ENCODE measurements around the gene ZNF436. TPM values are rescaled to one million over a fixed set of nuclear protein-coding genes. Genes with fewer than 3 reads are reported as not detected.

Gene ZNF436
- total and polyA plus RNA-seq, 7 donors, result 4.2 to 41.3 (median 14.5) TPM

DNA sequence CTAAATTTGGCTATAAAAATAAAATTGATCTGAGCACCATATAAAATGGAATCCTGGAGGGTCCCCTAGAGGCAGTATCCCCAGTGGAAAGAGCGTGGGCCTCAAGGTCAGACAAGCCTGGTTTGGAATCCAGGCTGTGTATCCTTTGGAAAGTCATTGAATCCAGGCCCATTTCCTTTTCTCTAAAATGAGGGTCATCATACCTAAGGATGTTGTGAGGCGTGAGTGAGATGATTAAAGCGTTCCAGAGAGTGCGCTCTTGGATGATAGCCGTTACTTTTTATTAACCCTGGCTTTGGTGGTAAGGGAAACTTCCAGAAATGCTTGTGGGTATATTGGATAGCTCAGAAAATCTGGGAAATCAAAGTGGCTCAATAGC, 683 bp upstream of the ZNF436 start:
- Histone ChIP-seq H3K9me3 (no peaks in the 10 kb centered on the region), H3K36me3 (peaks cover 0 to 16% (median 3%) of the 10 kb centered on the region in 4 donors), H3K27me3 (no peaks in the 10 kb centered on the region), H3K27ac (peak overlapping the region; percentile 97 to 99 (median 98)), H3K4me3 (peak overlapping the region; percentile 72 to 91 (median 82)), H3K4me1 (peaks cover 0 to 53% (median 43%) of the 10 kb centered on the region in 4 donors)
- 53 to 71% methylated on average over 5 of the region's 5 CpGs for WGBS, 2 donors
- TF ChIP-seq POLR2A (IDR thresholded peaks at IDR 0.05) (no peak), POLR2AphosphoS5 (IDR thresholded peaks at IDR 0.05) (peak in 1 of 4 donors; percentile 13), EP300 (IDR thresholded peaks at IDR 0.05) (no peak)
- TF ChIP-seq, protein P1, sequence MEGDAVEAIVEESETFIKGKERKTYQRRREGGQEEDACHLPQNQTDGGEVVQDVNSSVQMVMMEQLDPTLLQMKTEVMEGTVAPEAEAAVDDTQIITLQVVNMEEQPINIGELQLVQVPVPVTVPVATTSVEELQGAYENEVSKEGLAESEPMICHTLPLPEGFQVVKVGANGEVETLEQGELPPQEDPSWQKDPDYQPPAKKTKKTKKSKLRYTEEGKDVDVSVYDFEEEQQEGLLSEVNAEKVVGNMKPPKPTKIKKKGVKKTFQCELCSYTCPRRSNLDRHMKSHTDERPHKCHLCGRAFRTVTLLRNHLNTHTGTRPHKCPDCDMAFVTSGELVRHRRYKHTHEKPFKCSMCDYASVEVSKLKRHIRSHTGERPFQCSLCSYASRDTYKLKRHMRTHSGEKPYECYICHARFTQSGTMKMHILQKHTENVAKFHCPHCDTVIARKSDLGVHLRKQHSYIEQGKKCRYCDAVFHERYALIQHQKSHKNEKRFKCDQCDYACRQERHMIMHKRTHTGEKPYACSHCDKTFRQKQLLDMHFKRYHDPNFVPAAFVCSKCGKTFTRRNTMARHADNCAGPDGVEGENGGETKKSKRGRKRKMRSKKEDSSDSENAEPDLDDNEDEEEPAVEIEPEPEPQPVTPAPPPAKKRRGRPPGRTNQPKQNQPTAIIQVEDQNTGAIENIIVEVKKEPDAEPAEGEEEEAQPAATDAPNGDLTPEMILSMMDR (IDR thresholded peaks at IDR 0.05), result no peak
- intact Hi-C loops (cut with DNase I), result no loop called here
- DNase-seq, result no peak

GRCh38 chr1:23368562-23369334, 888 bp downstream of the ZNF436 start:
- peak; percentile 96 for DNase-seq
- H3K27me3 ChIP-seq, result no peaks in the 10 kb centered on the region
- WGBS, 2 donors, result 0% methylated on average over 61 of the region's 61 CpGs
- intact Hi-C loops (cut with DNase I), result loop anchor here (1.0 to 2.0 kb wide), 3 partner anchors 24 to 194 kb away; partner anchors contain the start of gene HNRNPR
- TF ChIP-seq POLR2A (IDR thresholded peaks at IDR 0.05) (peak; percentile 94 to 95), POLR2AphosphoS5 (IDR thresholded peaks at IDR 0.05) (peak; percentile 94 to 98 (median 96)), EP300 (IDR thresholded peaks at IDR 0.05) (peak in 1 of 4 donors; percentile 32)
- TF ChIP-seq, protein P1 (IDR thresholded peaks at IDR 0.05), result peak in 1 of 4 experiments; percentile 11
- H3K36me3 ChIP-seq, result peaks cover 0 to 31% (median 8%) of the 10 kb centered on the region in 4 donors
- peaks cover 0 to 53% (median 43%) of the 10 kb centered on the region in 4 donors for H3K4me1 ChIP-seq
- H3K27ac ChIP-seq, result peak overlapping the region; percentile 97 to 99 (median 98)
- peak overlapping the region; percentile 72 to 91 (median 82) for H3K4me3 ChIP-seq
- peaks cover 0 to 3% (median under 1%) of the 10 kb centered on the region in 4 donors for H3K9me3 ChIP-seq

GRCh38 chr1:23367791-23368561, 1.7 kb downstream of the ZNF436 start:
- Histone ChIP-seq H3K4me1 (peaks cover 0 to 53% (median 43%) of the 10 kb centered on the region in 4 donors), H3K9me3 (peaks cover 3 to 10% (median 6%) of the 10 kb centered on the region in 4 donors), H3K36me3 (peaks cover 6 to 38% (median 15%) of the 10 kb centered on the region in 4 donors), H3K27ac (peak overlapping the region; percentile 97 to 99 (median 98)), H3K4me3 (peak overlapping the region; percentile 72 to 91 (median 82)), H3K27me3 (no peaks in the 10 kb centered on the region)
- intact Hi-C loops (cut with DNase I), result loop anchor here (1.0 to 2.0 kb wide), 3 partner anchors 24 to 195 kb away; partner anchors contain the start of gene HNRNPR
- TF ChIP-seq, protein P1 (IDR thresholded peaks at IDR 0.05), result no peak
- TF ChIP-seq EP300 (IDR thresholded peaks at IDR 0.05) (no peak), POLR2A (IDR thresholded peaks at IDR 0.05) (peak; percentile 44 to 68), POLR2AphosphoS5 (IDR thresholded peaks at IDR 0.05) (peak; percentile 79 to 92 (median 90))
- 1 to 3% methylated on average over 41 of the region's 41 CpGs for WGBS, 2 donors
- DNase-seq, result peak; percentile 99

GRCh38 chr1:23367451-23367790, 2.2 kb downstream of the ZNF436 start:
- DNase-seq, result no peak
- TF ChIP-seq, protein P1 (IDR thresholded peaks at IDR 0.05), result no peak
- TF ChIP-seq POLR2A (IDR thresholded peaks at IDR 0.05) (no peak), EP300 (IDR thresholded peaks at IDR 0.05) (no peak), POLR2AphosphoS5 (IDR thresholded peaks at IDR 0.05) (no peak)
- 25 to 60% methylated on average over 9 of the region's 9 CpGs for WGBS, 2 donors
- Histone ChIP-seq H3K4me1 (peaks cover 0 to 49% (median 42%) of the 10 kb centered on the region in 4 donors), H3K9me3 (peaks cover 9 to 15% (median 11%) of the 10 kb centered on the region in 4 donors), H3K27ac (peak overlapping the region; percentile 97 to 99 (median 98)), H3K4me3 (peak overlapping the region; percentile 72 to 91 (median 82)), H3K27me3 (no peaks in the 10 kb centered on the region), H3K36me3 (peaks cover 12 to 44% (median 21%) of the 10 kb centered on the region in 4 donors)
- intact Hi-C loops (cut with DNase I), result no loop called here

Measured in sigmoid colon (tissue), 7 donors.